HG03571 (cell line): Measurements from ENCODE around the gene PPIG.
"Not testable (repeated sequence)": the region's sequence is repeated elsewhere in the genome, so short reads cannot be mapped to it uniquely, and the experiment has no call there.

Source experiments
- ATAC-seq: cut with Tn5 transposase; IDR thresholded peaks from one replicate; pipeline ENCODE4 v1.9.1; 2021; ENCODE audit not compliant: unreplicated experiment

Gene PPIG

GRCh38 chr2:169585673-169586072 lies 1.5 kb downstream of the PPIG start:
- ATAC-seq = no peak

- no peak for ATAC-seq
Measured at GRCh38 chr2:169590804-169591203, 6.7 kb downstream of the PPIG start.

GRCh38 chr2:169596546-169596945 lies 12.4 kb downstream of the PPIG start:
- not testable (repeated sequence) for ATAC-seq

GRCh38 chr2:169598982-169599381 lies 14.8 kb downstream of the PPIG start:
- no peak for ATAC-seq

- no peak for ATAC-seq
Measured at GRCh38 chr2:169599568-169599967, 15.4 kb downstream of the PPIG start.

- ATAC-seq = no peak
Measured at GRCh38 chr2:169609264-169609663, 25.1 kb downstream of the PPIG start.

- no peak for ATAC-seq
Measured at GRCh38 chr2:169613876-169614275, 29.7 kb downstream of the PPIG start.

- ATAC-seq = not testable (repeated sequence)
Measured at GRCh38 chr2:169615982-169616381, 31.8 kb downstream of the PPIG start.

- no peak for ATAC-seq
Measured at GRCh38 chr2:169619946-169620345, 35.8 kb downstream of the PPIG start.

GRCh38 chr2:169620509-169620908 lies 36.4 kb downstream of the PPIG start:
- no peak for ATAC-seq

GRCh38 chr2:169623235-169623634 lies 39.1 kb downstream of the PPIG start:
- no peak for ATAC-seq

GRCh38 chr2:169625781-169626180 lies 41.6 kb downstream of the PPIG start:
- ATAC-seq = no peak

GRCh38 chr2:169636440-169637097 lies 52.4 kb downstream of the PPIG start:
- no peak for ATAC-seq

GRCh38 chr2:169637620-169638019 lies 53.5 kb downstream of the PPIG start:
- ATAC-seq = no peak

- no peak for ATAC-seq
Measured at GRCh38 chr2:169640104-169640503, 56.0 kb downstream of the PPIG start.

GRCh38 chr2:169641464-169641863 lies 57.3 kb downstream of the PPIG start:
- ATAC-seq = no peak

- no peak for ATAC-seq
Measured at GRCh38 chr2:169644173-169644572, 60.0 kb downstream of the PPIG start.

GRCh38 chr2:169647496-169647895 lies 63.3 kb downstream of the PPIG start:
- ATAC-seq = no peak

GRCh38 chr2:169649278-169649677 lies 65.1 kb downstream of the PPIG start:
- no peak for ATAC-seq

GRCh38 chr2:169653636-169654035 lies 69.5 kb downstream of the PPIG start:
- ATAC-seq = no peak

- ATAC-seq = no peak
Measured at GRCh38 chr2:169656164-169656563, 72.0 kb downstream of the PPIG start.

- no peak for ATAC-seq
Measured at GRCh38 chr2:169658877-169659276, 74.7 kb downstream of the PPIG start.

GRCh38 chr2:169659320-169659719 lies 75.2 kb downstream of the PPIG start:
- no peak for ATAC-seq
